Measurements from ENCODE around the gene TVP23C.

DNA sequence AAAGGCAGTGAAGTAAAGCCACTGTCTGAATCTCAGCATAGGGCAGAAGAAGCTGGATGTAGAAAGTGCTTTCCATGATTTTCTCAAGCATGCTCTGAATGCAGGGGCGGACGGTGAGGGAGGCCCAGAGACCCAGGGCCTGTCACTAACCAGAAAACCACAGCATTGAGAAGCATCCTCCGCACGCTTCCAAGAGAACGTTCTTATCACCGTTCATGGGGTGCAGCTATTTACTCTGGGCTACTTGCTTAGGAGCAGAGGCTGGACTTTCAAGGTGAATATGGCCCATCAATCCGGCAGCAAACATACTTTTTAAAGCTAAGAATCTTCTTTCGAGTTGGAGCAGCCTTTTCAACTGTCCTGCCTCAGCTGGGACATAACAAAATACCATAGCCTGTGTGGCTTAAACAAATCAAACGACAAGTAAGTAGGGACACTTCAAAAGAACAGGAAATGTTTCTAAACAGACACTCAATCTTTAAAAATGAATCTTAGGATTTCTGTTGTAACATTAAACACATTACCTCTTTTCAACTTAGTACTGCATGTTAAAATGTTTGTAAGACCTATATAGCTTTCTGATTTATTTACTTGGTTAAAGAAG is 49.3 kb downstream of the TVP23C start:
- TF ChIP-seq, protein P1, sequence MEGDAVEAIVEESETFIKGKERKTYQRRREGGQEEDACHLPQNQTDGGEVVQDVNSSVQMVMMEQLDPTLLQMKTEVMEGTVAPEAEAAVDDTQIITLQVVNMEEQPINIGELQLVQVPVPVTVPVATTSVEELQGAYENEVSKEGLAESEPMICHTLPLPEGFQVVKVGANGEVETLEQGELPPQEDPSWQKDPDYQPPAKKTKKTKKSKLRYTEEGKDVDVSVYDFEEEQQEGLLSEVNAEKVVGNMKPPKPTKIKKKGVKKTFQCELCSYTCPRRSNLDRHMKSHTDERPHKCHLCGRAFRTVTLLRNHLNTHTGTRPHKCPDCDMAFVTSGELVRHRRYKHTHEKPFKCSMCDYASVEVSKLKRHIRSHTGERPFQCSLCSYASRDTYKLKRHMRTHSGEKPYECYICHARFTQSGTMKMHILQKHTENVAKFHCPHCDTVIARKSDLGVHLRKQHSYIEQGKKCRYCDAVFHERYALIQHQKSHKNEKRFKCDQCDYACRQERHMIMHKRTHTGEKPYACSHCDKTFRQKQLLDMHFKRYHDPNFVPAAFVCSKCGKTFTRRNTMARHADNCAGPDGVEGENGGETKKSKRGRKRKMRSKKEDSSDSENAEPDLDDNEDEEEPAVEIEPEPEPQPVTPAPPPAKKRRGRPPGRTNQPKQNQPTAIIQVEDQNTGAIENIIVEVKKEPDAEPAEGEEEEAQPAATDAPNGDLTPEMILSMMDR (IDR thresholded peaks at IDR 0.05), result no peak
- no peak for TF ChIP-seq POLR2A (IDR thresholded peaks at IDR 0.05)

All from lower leg skin (tissue), 3 donors.